ENCODE results near the gene MASP1.

MASP1 gene

GRCh38 chr3:187274315-187274976, 17.1 kb downstream of the MASP1 start:
- Histone ChIP-seq H3K18ac (ENCODE audit: low read depth in 1 of 2, low read length in 2 of 2) (peak overlapping the region; percentile 28 to 67), H2BK120ac (ENCODE audit: low read depth, low read length) (no peak overlapping the region), H3K79me1 (replicated peaks; ENCODE audit: low read length, poor library complexity, severe bottlenecking) (no peaks in the 10 kb centered on the region), H3K4me3 (ENCODE audit: insufficient read depth in 1 of 2, low read depth in 1 of 2, low read length in 2 of 2) (no peak overlapping the region), H3K23ac (ENCODE audit: low read length in 2 of 2) (no peak overlapping the region), H3K9ac (ENCODE audit: low read length) (no peak overlapping the region), H2BK12ac (ENCODE audit: low read length in 2 of 2) (peak overlapping the region in 1 of 2 experiments; percentile 38), H3K36me3 (ENCODE audit: control insufficient read depth in 1 of 2, insufficient read depth in 2 of 2, low read depth in 1 of 2, low read length in 2 of 2) (peaks cover 0 to 76% of the 10 kb centered on the region in 2 experiments), H4K8ac (ENCODE audit: low read length) (no peak overlapping the region), H2BK5ac (ENCODE audit: low read depth, low read length, poor library complexity, severe bottlenecking) (no peak overlapping the region), H2AFZ (ENCODE audit: low read depth, low read length) (no peak overlapping the region), H3K27me3 (ENCODE audit: control insufficient read depth in 1 of 2, insufficient read depth in 1 of 2, low read length in 2 of 2) (no peaks in the 10 kb centered on the region), H3K27ac (ENCODE audit: low read length, poor library complexity, severe bottlenecking) (no peak overlapping the region), H2AK5ac (ENCODE audit: low read length, severe bottlenecking) (no peak overlapping the region), H3K9me3 (ENCODE audit: control insufficient read depth, low read length) (peaks cover 11% of the 10 kb centered on the region), H3K4me1 (ENCODE audit: control insufficient read depth, insufficient read depth, low read depth, low read length) (peaks cover 2% of the 10 kb centered on the region), H3K4me2 (ENCODE audit: low read length, poor library complexity, severe bottlenecking) (no peak overlapping the region), H4K91ac (ENCODE audit: low read length) (peak overlapping the region; percentile 44), H3K4ac (ENCODE audit: low read depth in 1 of 2, low read length in 2 of 2) (peak overlapping the region in 1 of 2 experiments; percentile 30), H3K14ac (ENCODE audit: low read length in 2 of 2) (no peak overlapping the region), H2BK15ac (ENCODE audit: low read depth, poor library complexity, severe bottlenecking) (peak overlapping the region; percentile 61)
- WGBS, result 84% methylated on average over 6 of the region's 6 CpGs
- DNase-seq, result no peak

- Histone ChIP-seq H3K4me1 (ENCODE audit: control insufficient read depth, insufficient read depth, low read depth, low read length) (peaks cover 2% of the 10 kb centered on the region), H2AK5ac (ENCODE audit: low read length, severe bottlenecking) (no peak overlapping the region), H3K27ac (ENCODE audit: low read length, poor library complexity, severe bottlenecking) (no peak overlapping the region), H3K14ac (ENCODE audit: low read length in 2 of 2) (no peak overlapping the region), H3K4ac (ENCODE audit: low read depth in 1 of 2, low read length in 2 of 2) (no peak overlapping the region), H3K4me3 (ENCODE audit: insufficient read depth in 1 of 2, low read depth in 1 of 2, low read length in 2 of 2) (no peak overlapping the region), H3K9ac (ENCODE audit: low read length) (no peak overlapping the region), H3K4me2 (ENCODE audit: low read length, poor library complexity, severe bottlenecking) (no peak overlapping the region), H3K36me3 (ENCODE audit: control insufficient read depth in 1 of 2, insufficient read depth in 2 of 2, low read depth in 1 of 2, low read length in 2 of 2) (peaks cover 0 to 59% of the 10 kb centered on the region in 2 experiments), H2BK5ac (ENCODE audit: low read depth, low read length, poor library complexity, severe bottlenecking) (no peak overlapping the region), H2AFZ (ENCODE audit: low read depth, low read length) (no peak overlapping the region), H3K9me3 (ENCODE audit: control insufficient read depth, low read length) (peaks cover 16% of the 10 kb centered on the region), H2BK120ac (ENCODE audit: low read depth, low read length) (no peak overlapping the region), H3K79me1 (replicated peaks; ENCODE audit: low read length, poor library complexity, severe bottlenecking) (no peaks in the 10 kb centered on the region), H3K23ac (ENCODE audit: low read length in 2 of 2) (no peak overlapping the region), H2BK15ac (ENCODE audit: low read depth, poor library complexity, severe bottlenecking) (no peak overlapping the region), H4K91ac (ENCODE audit: low read length) (no peak overlapping the region), H3K27me3 (ENCODE audit: control insufficient read depth in 1 of 2, insufficient read depth in 1 of 2, low read length in 2 of 2) (no peaks in the 10 kb centered on the region), H3K18ac (ENCODE audit: low read depth in 1 of 2, low read length in 2 of 2) (no peak overlapping the region), H4K8ac (ENCODE audit: low read length) (no peak overlapping the region), H2BK12ac (ENCODE audit: low read length in 2 of 2) (no peak overlapping the region)
- DNase-seq, result no peak
- WGBS, result no CpG with 5 or more reads among the region's 2 CpGs
Measured at GRCh38 chr3:187271582-187271981, 20.0 kb downstream of the MASP1 start.

GRCh38 chr3:187269486-187269885, 22.1 kb downstream of the MASP1 start:
- Histone ChIP-seq H3K79me1 (replicated peaks; ENCODE audit: low read length, poor library complexity, severe bottlenecking) (no peaks in the 10 kb centered on the region), H3K27me3 (ENCODE audit: control insufficient read depth in 1 of 2, insufficient read depth in 1 of 2, low read length in 2 of 2) (no peaks in the 10 kb centered on the region), H3K23ac (ENCODE audit: low read length in 2 of 2) (no peak overlapping the region), H2AK5ac (ENCODE audit: low read length, severe bottlenecking) (no peak overlapping the region), H3K14ac (ENCODE audit: low read length in 2 of 2) (no peak overlapping the region), H3K4ac (ENCODE audit: low read depth in 1 of 2, low read length in 2 of 2) (no peak overlapping the region), H3K4me2 (ENCODE audit: low read length, poor library complexity, severe bottlenecking) (no peak overlapping the region), H2BK12ac (ENCODE audit: low read length in 2 of 2) (no peak overlapping the region), H2AFZ (ENCODE audit: low read depth, low read length) (no peak overlapping the region), H3K9ac (ENCODE audit: low read length) (no peak overlapping the region), H4K91ac (ENCODE audit: low read length) (no peak overlapping the region), H2BK120ac (ENCODE audit: low read depth, low read length) (no peak overlapping the region), H4K8ac (ENCODE audit: low read length) (no peak overlapping the region), H3K36me3 (ENCODE audit: control insufficient read depth in 1 of 2, insufficient read depth in 2 of 2, low read depth in 1 of 2, low read length in 2 of 2) (peaks cover 0 to 46% of the 10 kb centered on the region in 2 experiments), H3K27ac (ENCODE audit: low read length, poor library complexity, severe bottlenecking) (no peak overlapping the region), H3K4me1 (ENCODE audit: control insufficient read depth, insufficient read depth, low read depth, low read length) (no peaks in the 10 kb centered on the region), H3K9me3 (ENCODE audit: control insufficient read depth, low read length) (peaks cover 16% of the 10 kb centered on the region), H3K18ac (ENCODE audit: low read depth in 1 of 2, low read length in 2 of 2) (no peak overlapping the region), H2BK5ac (ENCODE audit: low read depth, low read length, poor library complexity, severe bottlenecking) (no peak overlapping the region), H3K4me3 (ENCODE audit: insufficient read depth in 1 of 2, low read depth in 1 of 2, low read length in 2 of 2) (no peak overlapping the region), H2BK15ac (ENCODE audit: low read depth, poor library complexity, severe bottlenecking) (no peak overlapping the region)
- no peak for DNase-seq

GRCh38 chr3:187267306-187267705, 24.2 kb downstream of the MASP1 start:
- Histone ChIP-seq H3K4me3 (ENCODE audit: insufficient read depth in 1 of 2, low read depth in 1 of 2, low read length in 2 of 2) (no peak overlapping the region), H3K36me3 (ENCODE audit: control insufficient read depth in 1 of 2, insufficient read depth in 2 of 2, low read depth in 1 of 2, low read length in 2 of 2) (peaks cover 0 to 36% of the 10 kb centered on the region in 2 experiments), H2BK15ac (ENCODE audit: low read depth, poor library complexity, severe bottlenecking) (peak overlapping the region; percentile 45), H3K4me2 (ENCODE audit: low read length, poor library complexity, severe bottlenecking) (no peak overlapping the region), H3K9me3 (ENCODE audit: control insufficient read depth, low read length) (peaks cover 16% of the 10 kb centered on the region), H3K27me3 (ENCODE audit: control insufficient read depth in 1 of 2, insufficient read depth in 1 of 2, low read length in 2 of 2) (no peaks in the 10 kb centered on the region), H2AK5ac (ENCODE audit: low read length, severe bottlenecking) (no peak overlapping the region), H3K9ac (ENCODE audit: low read length) (no peak overlapping the region), H3K4me1 (ENCODE audit: control insufficient read depth, insufficient read depth, low read depth, low read length) (peaks cover 4% of the 10 kb centered on the region), H3K14ac (ENCODE audit: low read length in 2 of 2) (no peak overlapping the region), H3K27ac (ENCODE audit: low read length, poor library complexity, severe bottlenecking) (no peak overlapping the region), H3K79me1 (replicated peaks; ENCODE audit: low read length, poor library complexity, severe bottlenecking) (no peaks in the 10 kb centered on the region), H2BK5ac (ENCODE audit: low read depth, low read length, poor library complexity, severe bottlenecking) (no peak overlapping the region), H3K23ac (ENCODE audit: low read length in 2 of 2) (no peak overlapping the region), H3K4ac (ENCODE audit: low read depth in 1 of 2, low read length in 2 of 2) (peak overlapping the region in 1 of 2 experiments; percentile 71), H4K8ac (ENCODE audit: low read length) (no peak overlapping the region), H2BK12ac (ENCODE audit: low read length in 2 of 2) (peak overlapping the region; percentile 64 to 96), H4K91ac (ENCODE audit: low read length) (peak overlapping the region; percentile 70), H2AFZ (ENCODE audit: low read depth, low read length) (no peak overlapping the region), H3K18ac (ENCODE audit: low read depth in 1 of 2, low read length in 2 of 2) (peak overlapping the region in 1 of 2 experiments; percentile 74), H2BK120ac (ENCODE audit: low read depth, low read length) (no peak overlapping the region)
- peak; percentile 48 for DNase-seq
- WGBS, result 80% methylated on average over 3 of the region's 3 CpGs

Measured in mesenchymal stem cell (in vitro differentiated cells and primary cell).